ENCODE data around the gene BCL7B. TPM values are rescaled to one million over a fixed set of nuclear protein-coding genes. Genes with fewer than 3 reads are reported as not detected.

BCL7B gene
- total RNA-seq, 1 experiment from 2014 or later, result 41.0 TPM

DNA sequence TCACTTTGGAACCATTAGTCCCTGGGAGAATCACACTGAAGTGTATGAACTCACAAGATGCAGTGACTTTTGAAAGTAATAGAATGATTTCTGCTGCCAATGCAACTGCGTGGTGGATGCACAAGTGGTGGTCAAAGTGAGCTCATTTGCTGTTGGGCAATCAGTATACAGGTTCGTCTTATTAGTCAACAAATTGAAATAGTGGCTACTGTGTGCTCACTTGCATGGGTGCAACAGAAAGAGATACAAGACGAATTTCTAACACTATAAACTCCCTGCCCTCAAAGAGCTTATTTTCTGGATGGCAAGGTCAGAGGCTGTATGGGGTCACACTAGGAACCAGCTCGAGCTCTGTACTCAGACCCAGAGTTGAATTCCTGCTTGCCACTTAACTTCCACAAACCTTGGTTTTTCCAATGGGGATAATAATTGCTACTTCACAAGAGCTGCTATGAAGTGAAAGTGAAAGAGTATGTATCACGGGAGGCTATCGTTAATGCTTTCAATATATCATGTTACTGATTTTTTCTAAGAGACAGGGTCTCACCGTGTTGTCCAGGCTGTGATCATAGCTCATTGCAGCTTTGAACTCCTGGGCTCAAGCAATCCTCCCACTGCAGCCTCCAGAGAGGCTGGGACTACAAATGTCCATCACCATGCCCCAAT lies 8.3 kb upstream of the BCL7B start:
- BruUV-seq (replicated peaks), result no TSS peak
- no peaks in the 10 kb centered on the region for H4K20me1 ChIP-seq (ENCODE audit: low read length)
- no peak for ATAC-seq
- TF ChIP-seq, protein P1, sequence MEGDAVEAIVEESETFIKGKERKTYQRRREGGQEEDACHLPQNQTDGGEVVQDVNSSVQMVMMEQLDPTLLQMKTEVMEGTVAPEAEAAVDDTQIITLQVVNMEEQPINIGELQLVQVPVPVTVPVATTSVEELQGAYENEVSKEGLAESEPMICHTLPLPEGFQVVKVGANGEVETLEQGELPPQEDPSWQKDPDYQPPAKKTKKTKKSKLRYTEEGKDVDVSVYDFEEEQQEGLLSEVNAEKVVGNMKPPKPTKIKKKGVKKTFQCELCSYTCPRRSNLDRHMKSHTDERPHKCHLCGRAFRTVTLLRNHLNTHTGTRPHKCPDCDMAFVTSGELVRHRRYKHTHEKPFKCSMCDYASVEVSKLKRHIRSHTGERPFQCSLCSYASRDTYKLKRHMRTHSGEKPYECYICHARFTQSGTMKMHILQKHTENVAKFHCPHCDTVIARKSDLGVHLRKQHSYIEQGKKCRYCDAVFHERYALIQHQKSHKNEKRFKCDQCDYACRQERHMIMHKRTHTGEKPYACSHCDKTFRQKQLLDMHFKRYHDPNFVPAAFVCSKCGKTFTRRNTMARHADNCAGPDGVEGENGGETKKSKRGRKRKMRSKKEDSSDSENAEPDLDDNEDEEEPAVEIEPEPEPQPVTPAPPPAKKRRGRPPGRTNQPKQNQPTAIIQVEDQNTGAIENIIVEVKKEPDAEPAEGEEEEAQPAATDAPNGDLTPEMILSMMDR (conservative IDR thresholded peaks at IDR 0.05; ENCODE audit: low read depth, low read length), result no peak
- TF ChIP-seq EZH2phosphoT487 (IDR thresholded peaks at IDR 0.05; ENCODE audit: borderline replicate concordance, low read length) (no peak), EZH2 (IDR thresholded peaks at IDR 0.05; ENCODE audit: low read length, unreplicated experiment) (no peak)
- ChIA-PET CTCF (no interaction called here), POLR2A (ENCODE audit: unreplicated experiment) (interaction anchor here (1.0 kb wide), 1 partner anchor 13 kb away, joined by 8 read pairs; the partner anchor contains the start of gene TBL2)
- H3K36me3 ChIP-seq (ENCODE audit: low read depth, low read length), result peaks cover 10% of the 10 kb centered on the region; the same call in 1 of the 2 replicates
- no peaks in the 10 kb centered on the region for H3K27me3 ChIP-seq (ENCODE audit: low read length)
- intact Hi-C loops (cut with micrococcal nuclease), result no loop called here
- no peaks in the 10 kb centered on the region for H3K79me2 ChIP-seq (ENCODE audit: low read length)
- H2AFZ ChIP-seq (ENCODE audit: low read length), result no peak overlapping the region
- H3K9me3 ChIP-seq (ENCODE audit: low read length), result no peaks in the 10 kb centered on the region
- H3K4me3 ChIP-seq (ENCODE audit: low read length), result peak overlapping the region; percentile 35; the same call in 1 of the 2 replicates
- H3K9ac ChIP-seq (ENCODE audit: low read length), result no peak overlapping the region
- H3K4me2 ChIP-seq (ENCODE audit: low read length), result peak overlapping the region; percentile 59
- H3F3A ChIP-seq (ENCODE audit: low read length, unreplicated experiment), result no peaks in the 10 kb centered on the region
- no peaks in the 10 kb centered on the region for H3K9me2 ChIP-seq (replicated peaks; ENCODE audit: low read length)
- no peaks in the 10 kb centered on the region for H3K4me1 ChIP-seq (ENCODE audit: insufficient read depth, low read length)
- no peak for DNase-seq
- no peak overlapping the region for H3K27ac ChIP-seq (ENCODE audit: low read length)

DNA sequence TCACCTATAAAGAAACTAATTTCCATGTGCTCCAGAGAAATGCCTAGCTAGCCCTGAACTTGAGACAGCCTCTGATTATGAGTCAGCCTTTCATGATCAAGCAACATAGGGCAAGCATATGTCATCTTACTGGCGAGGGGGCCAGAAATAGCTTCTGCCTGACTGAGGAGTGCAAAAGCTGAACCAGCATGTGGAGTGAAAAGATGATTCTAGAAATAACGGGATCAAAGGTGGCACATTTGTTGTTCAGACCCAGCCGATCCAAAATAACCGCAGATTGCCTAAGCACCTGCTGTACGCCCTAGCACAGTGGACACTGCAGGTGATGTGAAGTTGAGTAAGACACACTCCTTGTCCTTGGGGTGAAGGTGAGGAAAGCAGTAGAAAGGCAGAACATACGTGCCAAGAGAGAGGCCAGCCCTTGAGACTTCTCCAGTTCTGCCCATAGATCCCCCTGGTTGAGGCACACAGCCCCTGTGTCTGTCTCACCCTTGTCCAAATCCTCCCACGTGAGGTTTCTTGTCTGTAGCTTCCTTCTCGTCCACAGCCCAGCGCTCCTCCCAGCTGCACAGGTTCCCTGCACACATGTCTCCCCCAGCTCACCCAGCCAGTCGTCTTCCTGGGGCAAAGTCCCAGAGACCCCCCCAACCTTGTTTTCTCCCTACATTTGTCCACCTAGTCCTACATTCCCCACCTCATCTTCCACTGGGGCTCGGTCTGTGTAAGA lies 2.8 kb upstream of the BCL7B start:
- Histone ChIP-seq H3K27me3 (ENCODE audit: low read length) (no peaks in the 10 kb centered on the region), H3K36me3 (ENCODE audit: low read depth, low read length) (no peaks in the 10 kb centered on the region), H2AFZ (ENCODE audit: low read length) (peak overlapping the region; percentile 47; the same call in 1 of the 2 replicates), H3K27ac (ENCODE audit: low read length) (no peak overlapping the region), H3K79me2 (ENCODE audit: low read length) (peaks cover 17% of the 10 kb centered on the region), H3F3A (ENCODE audit: low read length, unreplicated experiment) (no peaks in the 10 kb centered on the region), H3K9me2 (replicated peaks; ENCODE audit: low read length) (no peaks in the 10 kb centered on the region), H3K4me1 (ENCODE audit: insufficient read depth, low read length) (peaks cover 13% of the 10 kb centered on the region), H3K4me2 (ENCODE audit: low read length) (no peak overlapping the region), H4K20me1 (ENCODE audit: low read length) (peaks cover 15% of the 10 kb centered on the region; the same call in 1 of the 2 replicates), H3K9me3 (ENCODE audit: low read length) (no peaks in the 10 kb centered on the region), H3K9ac (ENCODE audit: low read length) (no peak overlapping the region), H3K4me3 (ENCODE audit: low read length) (no peak overlapping the region)
- POLR2A ChIA-PET (ENCODE audit: unreplicated experiment), result no interaction called here
- BruUV-seq (replicated peaks), result no TSS peak
- intact Hi-C loops (cut with micrococcal nuclease), result no loop called here
- DNase-seq, result peak; percentile 57
- TF ChIP-seq EZH2 (IDR thresholded peaks at IDR 0.05; ENCODE audit: low read length, unreplicated experiment) (no peak), EZH2phosphoT487 (IDR thresholded peaks at IDR 0.05; ENCODE audit: borderline replicate concordance, low read length) (no peak)
- TF ChIP-seq, protein P1 (conservative IDR thresholded peaks at IDR 0.05; ENCODE audit: low read depth, low read length), result no peak
- CTCF ChIA-PET, result no interaction called here
- no peak for ATAC-seq

Measured in PC-3 (cell line).